ENCODE results near the gene UROS.
A peak's percentile ranks its signal among the peaks of the same experiment; 100 is the strongest.

UROS gene

DNA sequence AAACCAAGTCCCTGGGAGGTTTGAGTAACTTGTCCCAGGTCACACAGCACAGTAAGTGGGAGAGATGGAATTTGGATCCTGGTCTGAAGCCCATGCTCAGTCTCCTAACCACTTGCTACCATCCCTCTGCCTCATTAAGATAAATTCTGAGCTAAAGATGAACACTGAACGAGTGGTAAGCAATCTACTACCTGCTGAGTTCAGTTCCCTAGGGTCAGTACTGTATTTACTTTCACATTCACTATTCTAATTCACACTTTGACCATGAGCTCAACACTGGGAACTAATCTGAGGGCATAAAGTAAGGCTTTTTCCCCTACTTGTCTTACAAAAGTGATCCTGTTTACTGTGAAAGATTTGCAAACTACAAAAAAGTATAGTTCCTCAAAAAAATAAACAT lies 2.4 kb downstream of the UROS start:
- Histone ChIP-seq H3K79me2 (ENCODE audit: insufficient read depth, low read length) (peaks cover 38% of the 10 kb centered on the region), H3K9me3 (ENCODE audit: insufficient read depth, low read depth, low read length) (no peaks in the 10 kb centered on the region), H3K4me1 (ENCODE audit: insufficient read depth, low read length, poor library complexity, severe bottlenecking) (peaks cover 28% of the 10 kb centered on the region), H3K36me3 (ENCODE audit: insufficient read depth, low read length) (no peaks in the 10 kb centered on the region), H3K4me2 (ENCODE audit: low read depth, low read length, poor library complexity, severe bottlenecking) (peak overlapping the region; percentile 95), H2AFZ (ENCODE audit: low read length) (no peak overlapping the region), H3F3A (ENCODE audit: low read depth) (no peaks in the 10 kb centered on the region), H4K20me1 (ENCODE audit: insufficient read depth, low read length, poor library complexity, severe bottlenecking) (peaks cover 22% of the 10 kb centered on the region), H3K27me3 (ENCODE audit: insufficient read depth, low read length, poor library complexity, severe bottlenecking) (no peaks in the 10 kb centered on the region), H3K9ac (ENCODE audit: low read depth, low read length, poor library complexity, severe bottlenecking) (no peak overlapping the region), H3K4me3 (ENCODE audit: low read length, poor library complexity, severe bottlenecking) (no peak overlapping the region), H3K9me2 (replicated peaks; ENCODE audit: low read depth, low read length) (no peaks in the 10 kb centered on the region)
- TF ChIP-seq CTCF (conservative IDR thresholded peaks at IDR 0.05; ENCODE audit: low read length) (no peak), EZH2phosphoT487 (IDR thresholded peaks at IDR 0.05; ENCODE audit: borderline replicate concordance) (no peak)

- Histone ChIP-seq H3K4me2 (ENCODE audit: low read depth, low read length, poor library complexity, severe bottlenecking) (no peak overlapping the region), H3K9me2 (replicated peaks; ENCODE audit: low read depth, low read length) (no peaks in the 10 kb centered on the region), H2AFZ (ENCODE audit: low read length) (no peak overlapping the region), H3K36me3 (ENCODE audit: insufficient read depth, low read length) (no peaks in the 10 kb centered on the region), H3K4me3 (ENCODE audit: low read length, poor library complexity, severe bottlenecking) (no peak overlapping the region), H3K27me3 (ENCODE audit: insufficient read depth, low read length, poor library complexity, severe bottlenecking) (no peaks in the 10 kb centered on the region), H3K9ac (ENCODE audit: low read depth, low read length, poor library complexity, severe bottlenecking) (no peak overlapping the region), H3K4me1 (ENCODE audit: insufficient read depth, low read length, poor library complexity, severe bottlenecking) (peaks cover 13% of the 10 kb centered on the region), H3F3A (ENCODE audit: low read depth) (no peaks in the 10 kb centered on the region), H4K20me1 (ENCODE audit: insufficient read depth, low read length, poor library complexity, severe bottlenecking) (no peaks in the 10 kb centered on the region), H3K79me2 (ENCODE audit: insufficient read depth, low read length) (peaks cover 8% of the 10 kb centered on the region), H3K9me3 (ENCODE audit: insufficient read depth, low read depth, low read length) (no peaks in the 10 kb centered on the region)
- TF ChIP-seq CTCF (conservative IDR thresholded peaks at IDR 0.05; ENCODE audit: low read length) (no peak), EZH2phosphoT487 (IDR thresholded peaks at IDR 0.05; ENCODE audit: borderline replicate concordance) (no peak)
These were observed 5.6 kb downstream of the UROS start for GRCh38 chr10:125817337-125817946.

GRCh38 chr10:125816548-125816947 lies 6.5 kb downstream of the UROS start:
- Histone ChIP-seq H3K9me3 (ENCODE audit: insufficient read depth, low read depth, low read length) (no peaks in the 10 kb centered on the region), H3K79me2 (ENCODE audit: insufficient read depth, low read length) (no peaks in the 10 kb centered on the region), H3K4me1 (ENCODE audit: insufficient read depth, low read length, poor library complexity, severe bottlenecking) (peaks cover 5% of the 10 kb centered on the region), H3K4me3 (ENCODE audit: low read length, poor library complexity, severe bottlenecking) (no peak overlapping the region), H3F3A (ENCODE audit: low read depth) (no peaks in the 10 kb centered on the region), H3K27me3 (ENCODE audit: insufficient read depth, low read length, poor library complexity, severe bottlenecking) (no peaks in the 10 kb centered on the region), H3K9ac (ENCODE audit: low read depth, low read length, poor library complexity, severe bottlenecking) (no peak overlapping the region), H2AFZ (ENCODE audit: low read length) (no peak overlapping the region), H3K36me3 (ENCODE audit: insufficient read depth, low read length) (no peaks in the 10 kb centered on the region), H4K20me1 (ENCODE audit: insufficient read depth, low read length, poor library complexity, severe bottlenecking) (no peaks in the 10 kb centered on the region), H3K4me2 (ENCODE audit: low read depth, low read length, poor library complexity, severe bottlenecking) (no peak overlapping the region), H3K9me2 (replicated peaks; ENCODE audit: low read depth, low read length) (no peaks in the 10 kb centered on the region)
- no peak for TF ChIP-seq EZH2phosphoT487 (IDR thresholded peaks at IDR 0.05; ENCODE audit: borderline replicate concordance)
- TF ChIP-seq CTCF (conservative IDR thresholded peaks at IDR 0.05; ENCODE audit: low read length), result no peak

All from Loucy (cell line).